Measurements from ENCODE around the gene SLC25A21. TPM values are rescaled to one million over a fixed set of nuclear protein-coding genes. Genes with fewer than 3 reads are reported as not detected.

Gene SLC25A21
- total RNA-seq, 2 donors from 2014 or later, result 1.2 TPM; not detected in 1

GRCh38 chr14:36675581-36675980 lies 496.8 kb downstream of the SLC25A21 start:
- Histone ChIP-seq H3K27ac (no peak overlapping the region), H3K27me3 (replicated peaks; ENCODE audit: insufficient read depth) (no peaks in the 10 kb centered on the region), H3K9me3 (no peaks in the 10 kb centered on the region)

GRCh38 chr14:36674659-36675058 lies 497.7 kb downstream of the SLC25A21 start:
- peaks cover 4% of the 10 kb centered on the region for H3K27me3 ChIP-seq (replicated peaks; ENCODE audit: insufficient read depth)
- no peak for ATAC-seq (ENCODE audit: insufficient number of reproducible peaks, low FRiP score, low read depth)

More at GRCh38 chr14:36675581-36675980, 496.8 kb downstream of the SLC25A21 start:
- Histone ChIP-seq H3K4me3 (no peak overlapping the region), H3K4me1 (ENCODE audit: control insufficient read depth in 1 of 2, low read depth in 2 of 2) (no peaks in the 10 kb centered on the region), H3K36me3 (no peaks in the 10 kb centered on the region)
- DNase-seq (ENCODE audit: low spot score) (no peak), ATAC-seq (ENCODE audit: insufficient number of reproducible peaks, low FRiP score, low read depth) (no peak)
- TF ChIP-seq CTCF (IDR thresholded peaks at IDR 0.05), result no peak

GRCh38 chr14:36672095-36672494 lies 500.3 kb downstream of the SLC25A21 start:
- TF ChIP-seq CTCF (IDR thresholded peaks at IDR 0.05), result no peak
- no peaks in the 10 kb centered on the region for H3K36me3 ChIP-seq
- H3K4me3 ChIP-seq, result no peak overlapping the region
- no peak for ATAC-seq (ENCODE audit: insufficient number of reproducible peaks, low FRiP score, low read depth)
- DNase-seq (ENCODE audit: low spot score), result no peak
- H3K4me1 ChIP-seq (ENCODE audit: control insufficient read depth in 1 of 2, low read depth in 2 of 2), result no peaks in the 10 kb centered on the region
- H3K9me3 ChIP-seq, result no peaks in the 10 kb centered on the region
- H3K27me3 ChIP-seq (replicated peaks; ENCODE audit: insufficient read depth), result peaks cover 4% of the 10 kb centered on the region
- no peak overlapping the region for H3K27ac ChIP-seq

More at GRCh38 chr14:36674659-36675058, 497.7 kb downstream of the SLC25A21 start:
- Histone ChIP-seq H3K4me1 (ENCODE audit: control insufficient read depth in 1 of 2, low read depth in 2 of 2) (no peaks in the 10 kb centered on the region), H3K4me3 (no peak overlapping the region), H3K27ac (no peak overlapping the region), H3K9me3 (no peaks in the 10 kb centered on the region), H3K36me3 (no peaks in the 10 kb centered on the region)
- no peak for DNase-seq (ENCODE audit: low spot score)
- no peak for TF ChIP-seq CTCF (IDR thresholded peaks at IDR 0.05)

GRCh38 chr14:36671149-36671548 lies 501.3 kb downstream of the SLC25A21 start:
- no peak for DNase-seq (ENCODE audit: low spot score)
- H3K9me3 ChIP-seq, result no peaks in the 10 kb centered on the region
- peaks cover 0 to 5% of the 10 kb centered on the region in 2 donors for H3K4me1 ChIP-seq (ENCODE audit: control insufficient read depth in 1 of 2, low read depth in 2 of 2)
- H3K4me3 ChIP-seq, result no peak overlapping the region
- H3K27me3 ChIP-seq (replicated peaks; ENCODE audit: insufficient read depth), result peaks cover 4% of the 10 kb centered on the region
- H3K27ac ChIP-seq, result no peak overlapping the region
- no peak for ATAC-seq (ENCODE audit: insufficient number of reproducible peaks, low FRiP score, low read depth)
- no peak for TF ChIP-seq CTCF (IDR thresholded peaks at IDR 0.05)
- no peaks in the 10 kb centered on the region for H3K36me3 ChIP-seq

GRCh38 chr14:36667679-36668078 lies 504.7 kb downstream of the SLC25A21 start:
- no peak for TF ChIP-seq CTCF (IDR thresholded peaks at IDR 0.05)
- peaks cover 4 to 22% of the 10 kb centered on the region in 2 donors for H3K4me1 ChIP-seq (ENCODE audit: control insufficient read depth in 1 of 2, low read depth in 2 of 2)
- no peak for ATAC-seq (ENCODE audit: insufficient number of reproducible peaks, low FRiP score, low read depth)
- DNase-seq (ENCODE audit: low spot score), result no peak
- no peaks in the 10 kb centered on the region for H3K9me3 ChIP-seq
- no peak overlapping the region for H3K4me3 ChIP-seq
- H3K36me3 ChIP-seq, result no peaks in the 10 kb centered on the region
- no peak overlapping the region for H3K27ac ChIP-seq
- H3K27me3 ChIP-seq (replicated peaks; ENCODE audit: insufficient read depth), result peaks cover 4% of the 10 kb centered on the region

Data from thoracic aorta (tissue), 2 donors.